Measurements from ENCODE around the gene ZGPAT.

Gene ZGPAT

GRCh38 chr20:63690003-63690897 is 17.6 kb upstream of the ZGPAT start:
- H3K36me3 ChIP-seq: peaks cover 17% of the 10 kb centered on the region
- H3K27me3 ChIP-seq: no peaks in the 10 kb centered on the region
- peaks cover 11 to 12% of the 10 kb centered on the region in 2 experiments for H3K4me1 ChIP-seq (ENCODE audit: control insufficient read depth in 1 of 2, insufficient read depth in 1 of 2, low read depth in 1 of 2, low read length in 1 of 2)
- no peak overlapping the region for H3K4me3 ChIP-seq (ENCODE audit: low read depth in 1 of 2, low read length in 1 of 2)
- H3K9me3 ChIP-seq: no peaks in the 10 kb centered on the region
- no peak for TF ChIP-seq CTCF (IDR thresholded peaks at IDR 0.05)
- no peak overlapping the region for H3K27ac ChIP-seq

GRCh38 chr20:63690898-63691710 is 16.7 kb upstream of the ZGPAT start:
- no peak for TF ChIP-seq CTCF (IDR thresholded peaks at IDR 0.05)
- Histone ChIP-seq H3K27ac (no peak overlapping the region), H3K9me3 (no peaks in the 10 kb centered on the region), H3K4me3 (ENCODE audit: low read depth in 1 of 2, low read length in 1 of 2) (no peak overlapping the region), H3K4me1 (ENCODE audit: control insufficient read depth in 1 of 2, insufficient read depth in 1 of 2, low read depth in 1 of 2, low read length in 1 of 2) (peaks cover 11 to 12% of the 10 kb centered on the region in 2 experiments), H3K36me3 (peaks cover 22% of the 10 kb centered on the region), H3K27me3 (peaks cover 4% of the 10 kb centered on the region)

- Histone ChIP-seq H3K36me3 (peaks cover 22% of the 10 kb centered on the region), H3K4me1 (ENCODE audit: control insufficient read depth in 1 of 2, insufficient read depth in 1 of 2, low read depth in 1 of 2, low read length in 1 of 2) (peaks cover 5 to 10% of the 10 kb centered on the region in 2 experiments), H3K27me3 (peaks cover 12% of the 10 kb centered on the region), H3K9me3 (no peaks in the 10 kb centered on the region), H3K4me3 (ENCODE audit: low read depth in 1 of 2, low read length in 1 of 2) (no peak overlapping the region), H3K27ac (no peak overlapping the region)
- TF ChIP-seq CTCF (IDR thresholded peaks at IDR 0.05): no peak
Observed at GRCh38 chr20:63691711-63692435, 16.0 kb upstream of the ZGPAT start.

GRCh38 chr20:63692436-63693082 is 15.3 kb upstream of the ZGPAT start:
- no peaks in the 10 kb centered on the region for H3K9me3 ChIP-seq
- H3K4me1 ChIP-seq (ENCODE audit: control insufficient read depth in 1 of 2, insufficient read depth in 1 of 2, low read depth in 1 of 2, low read length in 1 of 2): peaks cover 0 to 4% of the 10 kb centered on the region in 2 experiments
- H3K36me3 ChIP-seq: peaks cover 22% of the 10 kb centered on the region
- H3K27ac ChIP-seq: no peak overlapping the region
- peaks cover 19% of the 10 kb centered on the region for H3K27me3 ChIP-seq
- H3K4me3 ChIP-seq (ENCODE audit: low read depth in 1 of 2, low read length in 1 of 2): no peak overlapping the region
- no peak for TF ChIP-seq CTCF (IDR thresholded peaks at IDR 0.05)
